ENCODE results near the gene TMED4. TPM values are rescaled to one million over a fixed set of nuclear protein-coding genes. Genes with fewer than 3 reads are reported as not detected.

TMED4 gene
- total and polyA plus RNA-seq, 10 of the 15 experiments (the other 5 are each of a cell fraction or from before 2014, with no cell fraction given): 20.8 to 71.3 (median 51.0) TPM

DNA sequence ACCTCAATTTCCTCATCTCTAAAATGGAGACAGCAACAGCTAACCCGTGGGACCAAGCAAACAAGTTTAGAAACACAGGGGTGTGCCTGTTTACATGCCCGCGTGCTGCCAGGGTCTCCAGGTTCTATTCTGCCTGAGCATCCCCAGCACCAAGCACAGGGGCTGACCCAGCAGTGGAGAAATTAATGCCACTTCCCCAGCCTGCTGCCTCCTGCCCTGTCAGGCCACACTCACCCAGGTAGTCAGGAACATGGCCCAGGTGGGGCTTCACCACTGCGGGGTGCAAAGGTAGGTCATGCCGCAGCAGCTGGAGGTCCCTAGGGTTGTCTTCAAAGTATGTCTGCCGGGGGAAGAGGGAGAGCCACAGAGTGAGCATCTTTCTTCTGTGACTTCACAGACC lies 14.1 kb downstream of the TMED4 start (continued):
- TF ChIP-seq STAT3 (IDR thresholded peaks at IDR 0.05; ENCODE audit: low read depth, low read length): no peak
- no peak for TF ChIP-seq SUPT20H (IDR thresholded peaks at IDR 0.05; ENCODE audit: borderline replicate concordance, control insufficient read depth, low read depth, low read length)
- TF ChIP-seq SREBF2 (IDR thresholded peaks at IDR 0.05; ENCODE audit: low read length): no peak
- TF ChIP-seq MYB (IDR thresholded peaks at IDR 0.05; ENCODE audit: borderline replicate concordance, low read depth, low read length): no peak
- TF ChIP-seq IKZF2 (IDR thresholded peaks at IDR 0.05): no peak
- TF ChIP-seq ZNF622 (IDR thresholded peaks at IDR 0.05): no peak
- TF ChIP-seq CREM (IDR thresholded peaks at IDR 0.05; ENCODE audit: low read depth): no peak
- TF ChIP-seq, protein P1, sequence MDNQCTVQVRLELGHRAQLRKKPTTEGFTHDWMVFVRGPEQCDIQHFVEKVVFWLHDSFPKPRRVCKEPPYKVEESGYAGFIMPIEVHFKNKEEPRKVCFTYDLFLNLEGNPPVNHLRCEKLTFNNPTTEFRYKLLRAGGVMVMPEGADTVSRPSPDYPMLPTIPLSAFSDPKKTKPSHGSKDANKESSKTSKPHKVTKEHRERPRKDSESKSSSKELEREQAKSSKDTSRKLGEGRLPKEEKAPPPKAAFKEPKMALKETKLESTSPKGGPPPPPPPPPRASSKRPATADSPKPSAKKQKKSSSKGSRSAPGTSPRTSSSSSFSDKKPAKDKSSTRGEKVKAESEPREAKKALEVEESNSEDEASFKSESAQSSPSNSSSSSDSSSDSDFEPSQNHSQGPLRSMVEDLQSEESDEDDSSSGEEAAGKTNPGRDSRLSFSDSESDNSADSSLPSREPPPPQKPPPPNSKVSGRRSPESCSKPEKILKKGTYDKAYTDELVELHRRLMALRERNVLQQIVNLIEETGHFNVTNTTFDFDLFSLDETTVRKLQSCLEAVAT (IDR thresholded peaks at IDR 0.05): no peak
- TF ChIP-seq SMARCA5 (IDR thresholded peaks at IDR 0.05): no peak
- TF ChIP-seq POLR2A (IDR thresholded peaks at IDR 0.05; ENCODE audit: low read depth, low read length): no peak
- TF ChIP-seq TCF3 (IDR thresholded peaks at IDR 0.05; ENCODE audit: borderline replicate concordance, insufficient read depth, low read depth, low read length): no peak

DNA sequence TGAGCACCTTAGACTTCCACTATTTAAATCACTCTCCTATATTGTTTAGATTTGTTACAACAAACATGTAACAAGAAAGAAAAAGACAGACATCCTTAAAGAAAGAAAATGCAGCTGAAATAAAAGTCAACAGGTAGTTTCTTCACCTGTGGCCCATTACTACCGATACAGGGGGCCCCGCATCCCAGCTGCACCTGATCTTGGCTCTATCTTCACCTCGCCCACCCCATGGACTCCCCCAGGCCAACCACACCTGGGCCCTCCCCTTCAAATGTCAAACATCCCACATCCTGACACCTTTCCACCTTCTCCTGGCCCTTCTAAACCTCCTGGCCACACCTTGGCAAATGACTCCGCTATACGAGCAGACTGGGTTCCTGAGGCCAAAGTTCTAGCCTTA lies 15.4 kb downstream of the TMED4 start:
- Histone ChIP-seq H3K36me3 (ENCODE audit: control insufficient read depth in 2 of 2, insufficient read depth in 2 of 2, low read length in 1 of 2) (peaks cover 44 to 60% of the 10 kb centered on the region in 2 experiments), H2AFZ (ENCODE audit: control insufficient read depth, low read depth, low read length) (no peak overlapping the region), H3K9me3 (replicated peaks; ENCODE audit: control insufficient read depth, insufficient read depth, low read length) (no peaks in the 10 kb centered on the region), H3K27me3 (replicated peaks in 1 of 2; ENCODE audit: control insufficient read depth in 2 of 2, insufficient read depth in 2 of 2, low read length in 1 of 2) (no peaks in the 10 kb centered on the region), H4K20me1 (ENCODE audit: control insufficient read depth, insufficient read depth) (peaks cover 2% of the 10 kb centered on the region; the same call in 1 of the 2 replicates), H3K9ac (ENCODE audit: control insufficient read depth, insufficient read depth, low read length) (no peak overlapping the region), H3K4me3 (no peak overlapping the region), H3K4me2 (ENCODE audit: control insufficient read depth, insufficient read depth) (no peak overlapping the region), H3K27ac (ENCODE audit: control insufficient read depth, insufficient read depth) (no peak overlapping the region), H3K79me2 (ENCODE audit: control insufficient read depth, insufficient read depth, low read length) (peaks cover 4% of the 10 kb centered on the region), H3K4me1 (ENCODE audit: control insufficient read depth, insufficient read depth, low read length) (no peaks in the 10 kb centered on the region)
- ChIA-PET CTCF (interaction anchor here (0.7 to 3.4 kb wide), 4 partner anchors 76 to 329 kb away, joined by 3 to 21 read pairs (median 14); partner anchors contain the start of gene NUDCD3), SMC1A (ENCODE audit: uncharacterized antibody, unreplicated experiment) (no interaction called here), RAD21 (ENCODE audit: unreplicated experiment) (interaction anchor here (0.9 to 2.8 kb wide), 2 partner anchors 169 to 325 kb away, joined by 4 to 30 read pairs; no protein-coding TSS in a partner anchor), POLR2A (no interaction called here)
- DNase-seq (ENCODE audit: low read depth, low spot score) (no peak), FAIRE-seq (no peak), ATAC-seq (no peak)
- BruUV-seq (replicated peaks): no TSS peak
- in situ Hi-C loops (cut with MboI) (no loop called here), intact Hi-C loops (cut with micrococcal nuclease; ENCODE audit: unreplicated experiment) (no loop called here)
- TF ChIP-seq, protein P2, sequence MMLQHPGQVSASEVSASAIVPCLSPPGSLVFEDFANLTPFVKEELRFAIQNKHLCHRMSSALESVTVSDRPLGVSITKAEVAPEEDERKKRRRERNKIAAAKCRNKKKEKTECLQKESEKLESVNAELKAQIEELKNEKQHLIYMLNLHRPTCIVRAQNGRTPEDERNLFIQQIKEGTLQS (IDR thresholded peaks at IDR 0.05; ENCODE audit: borderline replicate concordance, extremely low read depth, low read depth, low read length): no peak
- no peak for TF ChIP-seq ZSCAN29 (IDR thresholded peaks at IDR 0.05)
- TF ChIP-seq, protein P3, sequence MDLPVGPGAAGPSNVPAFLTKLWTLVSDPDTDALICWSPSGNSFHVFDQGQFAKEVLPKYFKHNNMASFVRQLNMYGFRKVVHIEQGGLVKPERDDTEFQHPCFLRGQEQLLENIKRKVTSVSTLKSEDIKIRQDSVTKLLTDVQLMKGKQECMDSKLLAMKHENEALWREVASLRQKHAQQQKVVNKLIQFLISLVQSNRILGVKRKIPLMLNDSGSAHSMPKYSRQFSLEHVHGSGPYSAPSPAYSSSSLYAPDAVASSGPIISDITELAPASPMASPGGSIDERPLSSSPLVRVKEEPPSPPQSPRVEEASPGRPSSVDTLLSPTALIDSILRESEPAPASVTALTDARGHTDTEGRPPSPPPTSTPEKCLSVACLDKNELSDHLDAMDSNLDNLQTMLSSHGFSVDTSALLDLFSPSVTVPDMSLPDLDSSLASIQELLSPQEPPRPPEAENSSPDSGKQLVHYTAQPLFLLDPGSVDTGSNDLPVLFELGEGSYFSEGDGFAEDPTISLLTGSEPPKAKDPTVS (IDR thresholded peaks at IDR 0.05; ENCODE audit: low read depth, low read length): no peak
- no peak for TF ChIP-seq CHD1 (IDR thresholded peaks at IDR 0.05; ENCODE audit: low read depth, low read length)
- 83% methylated on average over 5 of the region's 5 CpGs for WGBS (ENCODE audit: insufficient coverage, insufficient replicate concordance, low lambda C conversion rate, missing lambda C conversion rate)
